Measurements from ENCODE around the gene CTNNA2.

The CTNNA2 gene

GRCh38 chr2:80247339-80247738, 734.5 kb downstream of the CTNNA2 start:
- no peak for DNase-seq

- no peak for DNase-seq
These were observed 735.3 kb downstream of the CTNNA2 start for GRCh38 chr2:80248146-80248545.

GRCh38 chr2:80252294-80252986, 739.6 kb downstream of the CTNNA2 start:
- no peak for DNase-seq

GRCh38 chr2:80255918-80256781, 743.3 kb downstream of the CTNNA2 start:
- DNase-seq, result no peak

- no peak for DNase-seq
These were observed 743.9 kb downstream of the CTNNA2 start for GRCh38 chr2:80256782-80257167.

GRCh38 chr2:80257450-80257849, 744.6 kb downstream of the CTNNA2 start:
- no peak for DNase-seq

GRCh38 chr2:80258341-80258740, 745.5 kb downstream of the CTNNA2 start:
- no peak for DNase-seq

GRCh38 chr2:80258793-80259192, 745.9 kb downstream of the CTNNA2 start:
- DNase-seq, result no peak

GRCh38 chr2:80259292-80259691, 746.4 kb downstream of the CTNNA2 start:
- no peak for DNase-seq

GRCh38 chr2:80266231-80266630, 753.4 kb downstream of the CTNNA2 start:
- no peak for DNase-seq

GRCh38 chr2:80269806-80270205, 757.0 kb downstream of the CTNNA2 start:
- no peak for DNase-seq

GRCh38 chr2:80280598-80280997, 767.7 kb downstream of the CTNNA2 start:
- DNase-seq, result no peak

GRCh38 chr2:80281049-80281448, 768.2 kb downstream of the CTNNA2 start:
- DNase-seq, result no peak

GRCh38 chr2:80288576-80288975, 775.7 kb downstream of the CTNNA2 start:
- DNase-seq, result no peak

- DNase-seq, result no peak
These were observed 778.8 kb downstream of the CTNNA2 start for GRCh38 chr2:80291656-80292055.

GRCh38 chr2:80292474-80292873, 779.6 kb downstream of the CTNNA2 start:
- DNase-seq, result no peak

- DNase-seq, result no peak
These were observed 780.2 kb downstream of the CTNNA2 start for GRCh38 chr2:80293039-80293438.

- DNase-seq, result no peak
These were observed 786.1 kb downstream of the CTNNA2 start for GRCh38 chr2:80298954-80299353.

- DNase-seq, result no peak
These were observed 786.8 kb downstream of the CTNNA2 start for GRCh38 chr2:80299661-80300060.

GRCh38 chr2:80300346-80300745, 787.5 kb downstream of the CTNNA2 start:
- no peak for DNase-seq

GRCh38 chr2:80300954-80301353, 788.1 kb downstream of the CTNNA2 start:
- no peak for DNase-seq

GRCh38 chr2:80302001-80302313, 789.1 kb downstream of the CTNNA2 start:
- DNase-seq, result no peak

GRCh38 chr2:80302314-80303005, 789.6 kb downstream of the CTNNA2 start:
- no peak for DNase-seq
